ENCODE measurements around the gene FSTL5.

Gene FSTL5

GRCh38 chr4:162117051-162117450 is 46.7 kb downstream of the FSTL5 start:
- Histone ChIP-seq H3K27me3 (ENCODE audit: control insufficient read depth in 3 of 3, insufficient read depth in 3 of 3, low read depth in 1 of 3, low read length in 3 of 3) (no peaks in the 10 kb centered on the region), H2BK120ac (ENCODE audit: low read depth, low read length) (no peak overlapping the region)

GRCh38 chr4:162116095-162116779 is 47.6 kb downstream of the FSTL5 start:
- H3K79me1 ChIP-seq (ENCODE audit: low read depth, low read length): no peaks in the 10 kb centered on the region
- DNase-seq (ENCODE audit: low spot score): peak; percentile 45
- no CpG with 5 or more reads among the region's 13 CpGs for WGBS, 2 donors (ENCODE audit: extremely low coverage in 2 of 2, insufficient read length in 2 of 2, insufficient replicate concordance in 1 of 2)
- peaks cover 7 to 11% of the 10 kb centered on the region in 2 donors for H3K4me1 ChIP-seq (ENCODE audit: control insufficient read depth in 2 of 2, insufficient read depth in 1 of 2, low read depth in 1 of 2, low read length in 2 of 2)
- H2BK12ac ChIP-seq (ENCODE audit: low read length): no peak overlapping the region
- no peak overlapping the region for H3K14ac ChIP-seq (ENCODE audit: low read length)
- H3K27me3 ChIP-seq (ENCODE audit: control insufficient read depth in 3 of 3, insufficient read depth in 3 of 3, low read depth in 1 of 3, low read length in 3 of 3): no peaks in the 10 kb centered on the region
- H3K4ac ChIP-seq (ENCODE audit: low read length): no peak overlapping the region
- no peak overlapping the region for H3K18ac ChIP-seq (ENCODE audit: low read length)
- H4K91ac ChIP-seq (ENCODE audit: low read depth, low read length, poor library complexity): no peak overlapping the region
- no peaks in the 10 kb centered on the region for H3K9me3 ChIP-seq (replicated peaks in 1 of 2; ENCODE audit: control insufficient read depth in 2 of 2, insufficient read depth in 1 of 2, low read depth in 1 of 2, low read length in 2 of 2)
- H3K27ac ChIP-seq (replicated peaks; ENCODE audit: low read length): peak overlapping the region; percentile 38
- no peak overlapping the region for H3K23ac ChIP-seq (ENCODE audit: low read depth, low read length, poor library complexity)
- peak overlapping the region; percentile 65 for H2AFZ ChIP-seq (ENCODE audit: low read length)
- H3K4me3 ChIP-seq (ENCODE audit: low read length in 2 of 2): no peak overlapping the region
- H3K36me3 ChIP-seq (replicated peaks in 1 of 2; ENCODE audit: control insufficient read depth in 2 of 2, insufficient read depth in 2 of 2, low read length in 2 of 2): no peaks in the 10 kb centered on the region
- no peak overlapping the region for H4K8ac ChIP-seq (ENCODE audit: low read depth, low read length)
- H2BK5ac ChIP-seq (ENCODE audit: low read length): no peak overlapping the region
- H2BK120ac ChIP-seq (ENCODE audit: low read depth, low read length): no peak overlapping the region
- no peak overlapping the region for H2BK15ac ChIP-seq (ENCODE audit: low read length)
- H3K4me2 ChIP-seq (ENCODE audit: insufficient read depth, low read length, poor library complexity, severe bottlenecking): no peak overlapping the region
- H2AK5ac ChIP-seq (ENCODE audit: low read depth, low read length): no peak overlapping the region
- no peak overlapping the region for H3K9ac ChIP-seq (ENCODE audit: low read depth, low read length, poor library complexity)

More at GRCh38 chr4:162117051-162117450, 46.7 kb downstream of the FSTL5 start:
- WGBS, 2 donors (ENCODE audit: extremely low coverage in 2 of 2, insufficient read length in 2 of 2, insufficient replicate concordance in 1 of 2): no CpG with 5 or more reads among the region's 2 CpGs
- Histone ChIP-seq H3K14ac (ENCODE audit: low read length) (no peak overlapping the region), H2AFZ (ENCODE audit: low read length) (peak overlapping the region; percentile 39), H3K9ac (ENCODE audit: low read depth, low read length, poor library complexity) (no peak overlapping the region), H3K27ac (replicated peaks; ENCODE audit: low read length) (no peak overlapping the region), H3K18ac (ENCODE audit: low read length) (no peak overlapping the region), H3K9me3 (replicated peaks in 1 of 2; ENCODE audit: control insufficient read depth in 2 of 2, insufficient read depth in 1 of 2, low read depth in 1 of 2, low read length in 2 of 2) (no peaks in the 10 kb centered on the region), H3K23ac (ENCODE audit: low read depth, low read length, poor library complexity) (no peak overlapping the region), H3K4ac (ENCODE audit: low read length) (no peak overlapping the region), H4K8ac (ENCODE audit: low read depth, low read length) (no peak overlapping the region), H3K4me2 (ENCODE audit: insufficient read depth, low read length, poor library complexity, severe bottlenecking) (no peak overlapping the region), H3K36me3 (replicated peaks in 1 of 2; ENCODE audit: control insufficient read depth in 2 of 2, insufficient read depth in 2 of 2, low read length in 2 of 2) (no peaks in the 10 kb centered on the region), H4K91ac (ENCODE audit: low read depth, low read length, poor library complexity) (no peak overlapping the region), H3K4me3 (ENCODE audit: low read length in 2 of 2) (no peak overlapping the region), H2AK5ac (ENCODE audit: low read depth, low read length) (no peak overlapping the region), H2BK12ac (ENCODE audit: low read length) (no peak overlapping the region), H2BK5ac (ENCODE audit: low read length) (no peak overlapping the region), H2BK15ac (ENCODE audit: low read length) (no peak overlapping the region), H3K79me1 (ENCODE audit: low read depth, low read length) (no peaks in the 10 kb centered on the region), H3K4me1 (ENCODE audit: control insufficient read depth in 2 of 2, insufficient read depth in 1 of 2, low read depth in 1 of 2, low read length in 2 of 2) (peaks cover 7 to 11% of the 10 kb centered on the region in 2 donors)
- DNase-seq (ENCODE audit: low spot score): no peak

GRCh38 chr4:162115333-162115732 is 48.5 kb downstream of the FSTL5 start:
- no peaks in the 10 kb centered on the region for H3K36me3 ChIP-seq (replicated peaks in 1 of 2; ENCODE audit: control insufficient read depth in 2 of 2, insufficient read depth in 2 of 2, low read length in 2 of 2)
- H4K8ac ChIP-seq (ENCODE audit: low read depth, low read length): no peak overlapping the region
- H2BK12ac ChIP-seq (ENCODE audit: low read length): no peak overlapping the region
- H3K27ac ChIP-seq (replicated peaks; ENCODE audit: low read length): no peak overlapping the region
- no peak overlapping the region for H2BK5ac ChIP-seq (ENCODE audit: low read length)
- no peak overlapping the region for H3K4ac ChIP-seq (ENCODE audit: low read length)
- H2AK5ac ChIP-seq (ENCODE audit: low read depth, low read length): no peak overlapping the region
- no peak overlapping the region for H2BK120ac ChIP-seq (ENCODE audit: low read depth, low read length)
- no peaks in the 10 kb centered on the region for H3K27me3 ChIP-seq (ENCODE audit: control insufficient read depth in 3 of 3, insufficient read depth in 3 of 3, low read depth in 1 of 3, low read length in 3 of 3)
- no peak overlapping the region for H3K4me3 ChIP-seq (ENCODE audit: low read length in 2 of 2)
- peak overlapping the region; percentile 65 for H2AFZ ChIP-seq (ENCODE audit: low read length)
- H4K91ac ChIP-seq (ENCODE audit: low read depth, low read length, poor library complexity): no peak overlapping the region
- H3K9ac ChIP-seq (ENCODE audit: low read depth, low read length, poor library complexity): no peak overlapping the region
- H3K4me1 ChIP-seq (ENCODE audit: control insufficient read depth in 2 of 2, insufficient read depth in 1 of 2, low read depth in 1 of 2, low read length in 2 of 2): peaks cover 7 to 11% of the 10 kb centered on the region in 2 donors
- no peaks in the 10 kb centered on the region for H3K9me3 ChIP-seq (replicated peaks in 1 of 2; ENCODE audit: control insufficient read depth in 2 of 2, insufficient read depth in 1 of 2, low read depth in 1 of 2, low read length in 2 of 2)
- no peak overlapping the region for H2BK15ac ChIP-seq (ENCODE audit: low read length)
- no peaks in the 10 kb centered on the region for H3K79me1 ChIP-seq (ENCODE audit: low read depth, low read length)
- H3K4me2 ChIP-seq (ENCODE audit: insufficient read depth, low read length, poor library complexity, severe bottlenecking): no peak overlapping the region
- no CpG with 5 or more reads among the region's 3 CpGs for WGBS, 2 donors (ENCODE audit: extremely low coverage in 2 of 2, insufficient read length in 2 of 2, insufficient replicate concordance in 1 of 2)
- no peak overlapping the region for H3K14ac ChIP-seq (ENCODE audit: low read length)
- no peak overlapping the region for H3K23ac ChIP-seq (ENCODE audit: low read depth, low read length, poor library complexity)
- DNase-seq (ENCODE audit: low spot score): no peak
- no peak overlapping the region for H3K18ac ChIP-seq (ENCODE audit: low read length)

GRCh38 chr4:162111078-162111477 is 52.7 kb downstream of the FSTL5 start:
- H3K4me3 ChIP-seq (ENCODE audit: low read length in 2 of 2): no peak overlapping the region
- H3K4ac ChIP-seq (ENCODE audit: low read length): no peak overlapping the region
- no peak overlapping the region for H3K27ac ChIP-seq (replicated peaks; ENCODE audit: low read length)

More at GRCh38 chr4:162111078-162111477, 52.7 kb downstream of the FSTL5 start:
- Histone ChIP-seq H3K23ac (ENCODE audit: low read depth, low read length, poor library complexity) (no peak overlapping the region), H3K18ac (ENCODE audit: low read length) (no peak overlapping the region), H3K14ac (ENCODE audit: low read length) (no peak overlapping the region), H3K79me1 (ENCODE audit: low read depth, low read length) (no peaks in the 10 kb centered on the region), H3K27me3 (ENCODE audit: control insufficient read depth in 3 of 3, insufficient read depth in 3 of 3, low read depth in 1 of 3, low read length in 3 of 3) (no peaks in the 10 kb centered on the region), H3K36me3 (replicated peaks in 1 of 2; ENCODE audit: control insufficient read depth in 2 of 2, insufficient read depth in 2 of 2, low read length in 2 of 2) (no peaks in the 10 kb centered on the region), H4K8ac (ENCODE audit: low read depth, low read length) (no peak overlapping the region), H3K4me2 (ENCODE audit: insufficient read depth, low read length, poor library complexity, severe bottlenecking) (no peak overlapping the region), H2BK5ac (ENCODE audit: low read length) (no peak overlapping the region), H2BK12ac (ENCODE audit: low read length) (no peak overlapping the region), H2AFZ (ENCODE audit: low read length) (no peak overlapping the region), H4K91ac (ENCODE audit: low read depth, low read length, poor library complexity) (no peak overlapping the region), H2BK120ac (ENCODE audit: low read depth, low read length) (no peak overlapping the region), H2AK5ac (ENCODE audit: low read depth, low read length) (no peak overlapping the region), H3K4me1 (ENCODE audit: control insufficient read depth in 2 of 2, insufficient read depth in 1 of 2, low read depth in 1 of 2, low read length in 2 of 2) (peaks cover 1 to 9% of the 10 kb centered on the region in 2 donors), H2BK15ac (ENCODE audit: low read length) (no peak overlapping the region), H3K9me3 (replicated peaks in 1 of 2; ENCODE audit: control insufficient read depth in 2 of 2, insufficient read depth in 1 of 2, low read depth in 1 of 2, low read length in 2 of 2) (no peaks in the 10 kb centered on the region), H3K9ac (ENCODE audit: low read depth, low read length, poor library complexity) (no peak overlapping the region)
- WGBS, 2 donors (ENCODE audit: extremely low coverage in 2 of 2, insufficient read length in 2 of 2, insufficient replicate concordance in 1 of 2): no CpG with 5 or more reads among the region's 4 CpGs
- no peak for DNase-seq (ENCODE audit: low spot score)

Measured in neuronal stem cell (in vitro differentiated cells).